Measurements from ENCODE around the gene PCDHB13. TPM values are rescaled to one million over a fixed set of nuclear protein-coding genes. Genes with fewer than 3 reads are reported as not detected.

The PCDHB13 gene
- total RNA-seq, 2 experiments from 2014 or later: not detected

DNA sequence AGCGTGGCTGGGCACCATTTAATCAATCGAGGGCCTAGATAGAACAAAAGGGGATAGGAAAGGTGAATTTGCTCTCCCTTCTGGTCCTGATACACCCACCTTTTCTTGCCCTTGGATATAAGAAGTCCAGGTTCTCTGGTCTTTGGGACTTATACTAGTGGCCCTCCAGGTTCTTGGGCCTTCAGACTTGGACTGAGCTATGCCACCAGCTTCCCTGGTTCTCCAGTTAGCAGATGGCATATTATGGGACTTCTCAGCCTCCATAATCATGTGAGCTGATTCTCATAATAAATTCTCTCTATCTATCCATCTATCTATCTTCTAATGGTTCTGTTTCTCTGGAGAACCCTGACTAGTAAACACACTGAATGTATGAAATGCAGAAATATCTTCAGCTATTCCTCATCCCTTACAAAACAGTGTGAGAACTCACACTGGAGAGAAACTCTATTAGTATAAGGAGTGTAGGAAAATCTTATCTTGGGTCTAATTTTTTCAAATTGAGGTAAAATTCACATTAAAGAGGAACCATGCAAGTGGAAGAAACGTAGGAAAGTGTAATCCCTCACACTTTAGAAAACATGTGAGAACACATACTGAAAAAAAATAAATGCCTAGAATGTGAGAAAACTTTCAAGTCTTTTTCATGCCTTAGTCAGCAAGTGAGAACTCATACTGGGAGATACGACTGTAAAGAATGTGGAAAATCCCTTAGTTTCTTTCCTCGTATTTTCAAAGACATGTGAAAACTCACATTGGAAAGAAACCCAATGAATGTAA, 46.9 kb downstream of the PCDHB13 start:
- Mint-ChIP-seq H3K9me3 (peaks cover 28% of the 10 kb centered on the region), H3K4me3 (no peak overlapping the region), H3K27ac (no peak overlapping the region), H3K36me3 (no peaks in the 10 kb centered on the region), H3K27me3 (no peaks in the 10 kb centered on the region), H3K4me1 (no peaks in the 10 kb centered on the region)
- ATAC-seq (ENCODE audit: low read depth) (no peak), DNase-seq (no peak)
- POLR2A ChIA-PET: no interaction called here

DNA sequence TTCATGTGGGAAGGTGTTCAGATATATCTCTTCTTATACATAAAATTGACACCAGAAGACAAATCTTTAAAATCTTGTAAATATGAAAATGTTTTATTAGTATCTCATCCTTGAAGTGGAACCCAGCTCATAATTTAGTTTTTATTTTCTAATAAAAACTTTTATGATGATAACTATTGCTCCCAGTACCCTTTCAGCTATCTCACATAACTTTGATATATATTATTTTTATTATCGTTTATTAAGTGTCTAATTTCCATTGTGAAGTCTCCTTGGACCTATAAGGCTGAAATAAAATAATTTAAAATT, 47.5 kb downstream of the PCDHB13 start:
- no peaks in the 10 kb centered on the region for H3K27me3 Mint-ChIP-seq
- no peaks in the 10 kb centered on the region for H3K36me3 Mint-ChIP-seq
- no peak for DNase-seq
- no peak overlapping the region for H3K27ac Mint-ChIP-seq
- H3K4me1 Mint-ChIP-seq: no peaks in the 10 kb centered on the region
- H3K4me3 Mint-ChIP-seq: no peak overlapping the region
- H3K9me3 Mint-ChIP-seq: peaks cover 31% of the 10 kb centered on the region
- POLR2A ChIA-PET: no interaction called here
- no peak for ATAC-seq (ENCODE audit: low read depth)

Other genes with a start within 250 kb of the PCDHB13 start
- not detected for gene PCDHAC2, start 247.4 kb upstream of the PCDHB13 start, total RNA-seq
- not detected for gene PCDHB1, start 162.5 kb upstream of the PCDHB13 start, total RNA-seq
- not detected for gene PCDHB2, start 119.3 kb upstream of the PCDHB13 start, total RNA-seq
- gene PCDHB3, start 113.4 kb upstream of the PCDHB13 start, total RNA-seq: not detected
- not detected for gene PCDHB4, start 92.1 kb upstream of the PCDHB13 start, total RNA-seq
- gene PCDHB5, start 78.7 kb upstream of the PCDHB13 start, total RNA-seq: not detected
- not detected for gene PCDHB6, start 63.9 kb upstream of the PCDHB13 start, total RNA-seq
- not detected for gene PCDHB7, start 41.3 kb upstream of the PCDHB13 start, total RNA-seq
- gene PCDHB8, start 36.1 kb upstream of the PCDHB13 start, total RNA-seq: not detected
- gene PCDHB16, start 31.5 kb upstream of the PCDHB13 start, total RNA-seq: not detected
- not detected for gene PCDHB9, start 26.8 kb upstream of the PCDHB13 start, total RNA-seq
- not detected for gene PCDHB10, start 21.6 kb upstream of the PCDHB13 start, total RNA-seq
- gene PCDHB11, start 14.3 kb upstream of the PCDHB13 start, total RNA-seq: not detected
- gene PCDHB12, start 5.2 kb upstream of the PCDHB13 start, total RNA-seq: not detected
- under 1 TPM in 1 of 2 experiments, not detected in 1; 0.06 TPM for gene PCDHB14, start 9.4 kb downstream of the PCDHB13 start, total RNA-seq
- gene PCDHB15, start 31.5 kb downstream of the PCDHB13 start, total RNA-seq: under 1 TPM in 1 of 2 experiments, not detected in 1; 0.06 TPM
- 1 to 10 TPM in 1 of 2 experiments, under 1 TPM in 1; 0.99 to 1.3 TPM for gene SLC25A2, start 90.1 kb downstream of the PCDHB13 start, total RNA-seq
- 10 to 100 TPM; 86.2 to 95.9 TPM for gene TAF7, start 106.9 kb downstream of the PCDHB13 start, total RNA-seq
- gene PCDHGA1, start 116.6 kb downstream of the PCDHB13 start, total RNA-seq: under 1 TPM; 0.11 to 0.31 TPM
- under 1 TPM; 0.08 to 0.09 TPM for gene PCDHGA2, start 124.8 kb downstream of the PCDHB13 start, total RNA-seq
- gene PCDHGA3, start 129.9 kb downstream of the PCDHB13 start, total RNA-seq: under 1 TPM in 1 of 2 experiments, not detected in 1; 0.14 TPM
- gene PCDHGB1, start 136.2 kb downstream of the PCDHB13 start, total RNA-seq: not detected
- under 1 TPM; 0.25 to 0.28 TPM for gene PCDHGA4, start 141.1 kb downstream of the PCDHB13 start, total RNA-seq
- gene PCDHGB2, start 146.1 kb downstream of the PCDHB13 start, total RNA-seq: under 1 TPM; 0.64 to 0.88 TPM
- under 1 TPM; 0.23 to 0.30 TPM for gene PCDHGA5, start 150.2 kb downstream of the PCDHB13 start, total RNA-seq
- under 1 TPM; 0.44 to 0.82 TPM for gene PCDHGB3, start 156.3 kb downstream of the PCDHB13 start, total RNA-seq
- under 1 TPM; 0.28 to 0.33 TPM for gene PCDHGA6, start 160.0 kb downstream of the PCDHB13 start, total RNA-seq
- gene PCDHGA7, start 168.8 kb downstream of the PCDHB13 start, total RNA-seq: under 1 TPM; 0.26 to 0.28 TPM
- under 1 TPM in 1 of 2 experiments, not detected in 1; 0.11 TPM for gene PCDHGB4, start 173.8 kb downstream of the PCDHB13 start, total RNA-seq
- gene PCDHGA8, start 178.7 kb downstream of the PCDHB13 start, total RNA-seq: under 1 TPM; 0.09 to 0.11 TPM
- not detected for gene PCDHGB5, start 184.0 kb downstream of the PCDHB13 start, total RNA-seq
- gene PCDHGA9, start 188.9 kb downstream of the PCDHB13 start, total RNA-seq: under 1 TPM in 1 of 2 experiments, not detected in 1; 0.11 TPM
- gene PCDHGB6, start 194.1 kb downstream of the PCDHB13 start, total RNA-seq: under 1 TPM; 0.11 to 0.14 TPM
- under 1 TPM in 1 of 2 experiments, not detected in 1; 0.14 TPM for gene PCDHGA10, start 199.1 kb downstream of the PCDHB13 start, total RNA-seq
- gene PCDHGB7, start 203.8 kb downstream of the PCDHB13 start, total RNA-seq: under 1 TPM in 1 of 2 experiments, not detected in 1; 0.11 TPM
- under 1 TPM; 0.08 to 0.09 TPM for gene PCDHGA11, start 207.1 kb downstream of the PCDHB13 start, total RNA-seq
- under 1 TPM in 1 of 2 experiments, not detected in 1; 0.11 TPM for gene PCDHGA12, start 216.6 kb downstream of the PCDHB13 start, total RNA-seq

Data from activated naive CD8-positive, alpha-beta T cell treated with anti-CD3 and anti-CD28 coated beads, Interleukin-2, amount 10 ng/mL, durations not matched to agents 7 days and 5 days (primary cell).